GM21423 (cell line): Measurements from ENCODE around the gene TMEM126B.

Experiments
- ATAC-seq: cut with Tn5 transposase; IDR thresholded peaks from one replicate; pipeline ENCODE4 v1.9.1; 2021; ENCODE audit warnings: mild to moderate bottlenecking, moderate library complexity; ENCODE audit not compliant: unreplicated experiment

TMEM126B gene

GRCh38 chr11:85682330-85683305 is 54.2 kb downstream of the TMEM126B start:
- peak; percentile 83 for ATAC-seq

- no peak for ATAC-seq
These were observed 56.9 kb downstream of the TMEM126B start for GRCh38 chr11:85685125-85685819.

GRCh38 chr11:85685820-85686459 is 57.5 kb downstream of the TMEM126B start, which contains the start of gene CCDC89:
TSS of gene CCDC89 (minus strand) at chr11:85686195. CDS start at chr11:85686130, 65 bp downstream.
- ATAC-seq, result no peak
